HepG2 (cell line): Measurements from ENCODE around the gene DPP7. TPM values are rescaled to one million over a fixed set of nuclear protein-coding genes. Genes with fewer than 3 reads are reported as not detected.
A peak's percentile ranks its signal among the peaks of the same experiment; 100 is the strongest.

ENCODE experiments used
- ATAC-seq: fragments of 200-7000 bp; cut with Tn5 transposase; 3 replicates; pipeline ENCODE4 v1.9.1; 2020; ENCODE audit warnings: mild to moderate bottlenecking, moderate library complexity
- BruUV-seq: library from RNA; stranded (reverse); fragments of 400-500 nt; replicated peaks from 2 replicates; lab custom pipeline; 2021; lab: Mats Ljungman, UMichigan
- CTCF ChIA-PET: fragments of 300-600 bp; formaldehyde crosslinking; extraction: SDS; loops from one replicate; lab custom pipeline; 2021; ENCODE audit warnings: low total read pairs, inconsistent platforms, low intra/inter-chr PET ratio; lab: Yijun Ruan, JAX
- POLR2A ChIA-PET: fragments of 350-600 bp; sonication (Branson Sonifier 250); formaldehyde crosslinking; loops from one replicate; lab custom pipeline; 2020; ENCODE audit warnings: antibody characterized with exemption, inconsistent platforms; lab: Yijun Ruan, JAX
- DNase-seq: peaks from one replicate; pipeline ENCODE4 v3.0.0-alpha.2; 2015; ENCODE audit warnings: low spot score
- FAIRE-seq: peaks from 3 replicates; lab custom pipeline; 2011; peaks lifted over from hg19 to GRCh38; lab: Jason Lieb, UNC
- H2AFZ ChIP-seq: one replicate; pipeline ENCODE4 v1.6.1; 2011; ENCODE audit warnings: low read length, inconsistent platforms
- H3K27ac ChIP-seq: fragments of 300-600 bp; 3 replicates; pipeline ENCODE4 v1.8.0; 2011; ENCODE audit warnings: mixed run types, mild to moderate bottlenecking, mixed read lengths, low read length, inconsistent platforms; ENCODE audit not compliant: insufficient read depth; ENCODE audit errors: extremely low read length
- H3K27me3 ChIP-seq, 2 experiments: fragments of 200-600 bp in 1 of 2; 2 replicates in 1 of 2; 3 replicates in 1 of 2; pipeline versions ENCODE4 v1.6.0 to v1.8.0; 2011; ENCODE audit warnings: low read length in 2 of 2, mild to moderate bottlenecking in 2 of 2, moderate library complexity in 2 of 2, inconsistent platforms in 1 of 2; ENCODE audit not compliant: insufficient read depth in 2 of 2, control insufficient read depth in 1 of 2
- H3K36me3 ChIP-seq, 2 experiments: fragments of 200-600 bp in 1 of 2; replicated peaks in 1 of 2; 2 replicates in 1 of 2; 3 replicates in 1 of 2; pipeline versions ENCODE4 v1.5.1 to v1.8.0; 2011; ENCODE audit warnings: low read length in 2 of 2, inconsistent platforms in 1 of 2; ENCODE audit not compliant: insufficient read depth in 2 of 2, control insufficient read depth in 1 of 2
- H3K4me1 ChIP-seq: 2 replicates; pipeline ENCODE4 v1.5.1; 2012; ENCODE audit warnings: low read length, inconsistent platforms; ENCODE audit not compliant: insufficient read depth
- H3K4me2 ChIP-seq: 2 replicates; pipeline ENCODE4 v1.6.0; 2011; ENCODE audit warnings: low read depth, low read length, inconsistent platforms
- H3K4me3 ChIP-seq, 3 experiments: fragments of 200-600 bp in 1 of 3; sonication (generic), shearing (Covaris generic) in 1 of 3; replicated peaks in 1 of 3; 2 replicates each; pipeline ENCODE4 v1.5.1; 2011 to 2016; ENCODE audit warnings: low read length in 3 of 3, inconsistent platforms in 2 of 3, low read depth in 2 of 3, mild to moderate bottlenecking in 2 of 3, control low read depth in 1 of 3, mixed read lengths in 1 of 3; ENCODE audit not compliant: insufficient read depth in 1 of 3
- H3K79me2 ChIP-seq: one replicate; pipeline ENCODE4 v1.6.1; 2011; ENCODE audit warnings: low read length, inconsistent platforms; ENCODE audit not compliant: insufficient read depth
- H3K9ac ChIP-seq: 2 replicates; pipeline ENCODE4 v1.6.0; 2011; ENCODE audit warnings: mild to moderate bottlenecking, low read depth, low read length, inconsistent platforms; ENCODE audit not compliant: insufficient read depth
- H3K9me3 ChIP-seq: 2 replicates; pipeline ENCODE4 v1.5.1; 2012; ENCODE audit warnings: mild to moderate bottlenecking, low read length
- H4K20me1 ChIP-seq: 2 replicates; pipeline ENCODE4 v1.6.0; 2011; ENCODE audit warnings: inconsistent platforms, mild to moderate bottlenecking, low read length, moderate library complexity; ENCODE audit not compliant: insufficient read depth
- MIER3 ChIP-seq: IDR thresholded peaks from 2 replicates; pipeline ENCODE4 v1.6.1; 2016; ENCODE audit warnings: missing compliant biosample characterization, borderline replicate concordance
- NFYB ChIP-seq: sonication (generic); formaldehyde crosslinking; IDR thresholded peaks from 2 replicates; pipeline ENCODE4 v1.4.0; 2020; ENCODE audit warnings: missing genetic modification reagents
- ONECUT2 ChIP-seq: sonication (generic); formaldehyde crosslinking; IDR thresholded peaks from 2 replicates; pipeline ENCODE4 v1.4.0; 2020; ENCODE audit warnings: missing genetic modification reagents
- SAP130 ChIP-seq: IDR thresholded peaks from 2 replicates; pipeline ENCODE4 v1.6.1; 2016; ENCODE audit warnings: low read depth
- SIX1 ChIP-seq: sonication (generic); formaldehyde crosslinking; IDR thresholded peaks from 2 replicates; pipeline ENCODE4 v1.4.0; 2020; ENCODE audit warnings: missing genetic modification reagents, borderline replicate concordance
- SP1 ChIP-seq, 2 experiments: fragments of 450-650 bp in 1 of 2; sonication (generic) in 1 of 2; formaldehyde crosslinking in 1 of 2; IDR thresholded peaks; 2 replicates each; pipeline versions ENCODE4 v1.4.0 to v1.6.1; 2016 to 2020; ENCODE audit warnings: missing genetic modification reagents in 1 of 2
- TARDBP ChIP-seq: sonication (generic); formaldehyde crosslinking; IDR thresholded peaks from 2 replicates; pipeline ENCODE4 v1.8.0; 2022; ENCODE audit warnings: mild to moderate bottlenecking, missing genetic modification reagents
- ZFP36L1 ChIP-seq: sonication (generic); formaldehyde crosslinking; IDR thresholded peaks from 2 replicates; pipeline ENCODE4 v1.8.0; 2022; ENCODE audit warnings: mild to moderate bottlenecking, missing genetic modification reagents, moderate library complexity
- ZNF597 ChIP-seq: sonication (generic); formaldehyde crosslinking; IDR thresholded peaks from 2 replicates; pipeline ENCODE4 v1.5.0; 2020; ENCODE audit warnings: missing genetic modification reagents
- ZNF724P ChIP-seq: sonication (generic); formaldehyde crosslinking; IDR thresholded peaks from 2 replicates; pipeline ENCODE4 v1.8.0; 2022; ENCODE audit warnings: missing genetic modification reagents, borderline replicate concordance
- WGBS: methylation state at CpG from one replicate; pipeline ENCODE4 v1.1.6; 2017; ENCODE audit warnings: low lambda C conversion rate; 5-methylcytosine and 5-hydroxymethylcytosine counted together
- in situ Hi-C: cut with HindIII; loops from 2 replicates; pipeline ENCODE4 v1.10.0; 2017; ENCODE audit warnings: low pct_unique_long_range_greater_than_20kb; ENCODE audit not compliant: extremely low pct_ligation_motif_present
- intact Hi-C: fragments of 100-400 bp; cut with micrococcal nuclease; formaldehyde crosslinking; loops from one replicate; pipeline ENCODE4 v1.10.0; 2022; ENCODE audit not compliant: unreplicated experiment
- polyA plus RNA-seq, 8 experiments: library from polyadenylated mRNA; depleted of rRNA in 3 of 8; stranded (reverse) in 7 of 8; unstranded in 1 of 8; fragments of >200 nt; fragmentation: Illumina TruSeq in 4 of 8; extraction: Trizol in 4 of 8; gene quantifications; 2 replicates each; pipeline versions ENCODE4 v1.2.1 to v1.2.3, GENCODE V29; 2011 to 2016; ENCODE audit warnings: low read depth in 4 of 8, missing spikeins in 1 of 8, mixed read lengths in 1 of 8; ENCODE audit not compliant: insufficient read depth in 1 of 8
- total RNA-seq, 5 experiments: library from RNA; depleted of rRNA; stranded (reverse); fragments of >200 nt; fragmentation: Illumina TruSeq; extraction: Trizol; gene quantifications; 2 replicates each; pipeline ENCODE4 v1.2.3, GENCODE V29; 2016; ENCODE audit warnings: low read depth in 1 of 5
- TF ChIP-seq, protein P1 (sequence below): sonication (generic); formaldehyde crosslinking; IDR thresholded peaks from 2 replicates; pipeline ENCODE4 v1.5.0; 2020; ENCODE audit warnings: missing genetic modification reagents
- TF ChIP-seq, protein P2 (sequence below): sonication (generic); formaldehyde crosslinking; conservative IDR thresholded peaks from 2 replicates; pipeline ENCODE4 v1.8.0; 2022; ENCODE audit warnings: low read depth, missing genetic modification reagents

Gene DPP7
- total and polyA plus RNA-seq, 2 of the 13 experiments (the other 11 are each of a cell fraction or from before 2014, with no cell fraction given): 1.2 to 4.5 TPM

GRCh38 chr9:137149942-137150616, 35.5 kb upstream of the DPP7 start:
- ChIA-PET POLR2A (interaction anchor here (0.7 to 3.0 kb wide), 22 partner anchors 13 to 309 kb away, joined by 3 to 34 read pairs (median 8); partner anchors contain the start of genes ANAPC2, LRRC26, MAN1B1 and NSMF), CTCF (no interaction called here)
- in situ Hi-C loops: no loop called here
- Histone ChIP-seq H3K27me3 (peaks cover 8 to 38% of the 10 kb centered on the region in 2 experiments; a peak in 4 of 5 replicates), H2AFZ (no peak overlapping the region), H3K27ac (no peak overlapping the region), H3K4me2 (peak overlapping the region; percentile 61), H3K9ac (no peak overlapping the region), H3K4me1 (peaks cover 30% of the 10 kb centered on the region), H3K9me3 (no peaks in the 10 kb centered on the region), H3K4me3 (peak overlapping the region in 2 of 3 experiments; percentile 4 to 56; a peak in 3 of 6 replicates), H4K20me1 (no peaks in the 10 kb centered on the region), H3K36me3 (no peaks in the 10 kb centered on the region), H3K79me2 (no peaks in the 10 kb centered on the region)
- intact Hi-C loops: no loop called here
- FAIRE-seq: no peak
- DNase-seq: no peak
- 0 out of 2 replicates have a peak, but pooled peaks have one; percentile 11 for TF ChIP-seq SAP130
- TF ChIP-seq, protein P1, sequence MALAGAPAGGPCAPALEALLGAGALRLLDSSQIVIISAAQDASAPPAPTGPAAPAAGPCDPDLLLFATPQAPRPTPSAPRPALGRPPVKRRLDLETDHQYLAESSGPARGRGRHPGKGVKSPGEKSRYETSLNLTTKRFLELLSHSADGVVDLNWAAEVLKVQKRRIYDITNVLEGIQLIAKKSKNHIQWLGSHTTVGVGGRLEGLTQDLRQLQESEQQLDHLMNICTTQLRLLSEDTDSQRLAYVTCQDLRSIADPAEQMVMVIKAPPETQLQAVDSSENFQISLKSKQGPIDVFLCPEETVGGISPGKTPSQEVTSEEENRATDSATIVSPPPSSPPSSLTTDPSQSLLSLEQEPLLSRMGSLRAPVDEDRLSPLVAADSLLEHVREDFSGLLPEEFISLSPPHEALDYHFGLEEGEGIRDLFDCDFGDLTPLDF (CRISPR knock-in tag): 0 out of 2 replicates have a peak, but pooled peaks have one; percentile 50
- TF ChIP-seq, protein P2, sequence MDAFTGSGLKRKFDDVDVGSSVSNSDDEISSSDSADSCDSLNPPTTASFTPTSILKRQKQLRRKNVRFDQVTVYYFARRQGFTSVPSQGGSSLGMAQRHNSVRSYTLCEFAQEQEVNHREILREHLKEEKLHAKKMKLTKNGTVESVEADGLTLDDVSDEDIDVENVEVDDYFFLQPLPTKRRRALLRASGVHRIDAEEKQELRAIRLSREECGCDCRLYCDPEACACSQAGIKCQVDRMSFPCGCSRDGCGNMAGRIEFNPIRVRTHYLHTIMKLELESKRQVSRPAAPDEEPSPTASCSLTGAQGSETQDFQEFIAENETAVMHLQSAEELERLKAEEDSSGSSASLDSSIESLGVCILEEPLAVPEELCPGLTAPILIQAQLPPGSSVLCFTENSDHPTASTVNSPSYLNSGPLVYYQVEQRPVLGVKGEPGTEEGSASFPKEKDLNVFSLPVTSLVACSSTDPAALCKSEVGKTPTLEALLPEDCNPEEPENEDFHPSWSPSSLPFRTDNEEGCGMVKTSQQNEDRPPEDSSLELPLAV (CRISPR knock-in tag): no peak
- no peak for TF ChIP-seq ONECUT2 (CRISPR knock-in tag)
- TF ChIP-seq ZNF724P (CRISPR knock-in tag): no peak
- no peak for TF ChIP-seq ZFP36L1 (CRISPR knock-in tag)
- TF ChIP-seq SP1 (IDR thresholded peaks at IDR 0.05): peak; percentile 53; the same call in 1 of the 2 replicates
- no peak for TF ChIP-seq SP1 (CRISPR knock-in tag; IDR thresholded peaks at IDR 0.05)
- TF ChIP-seq SIX1: no peak
- TF ChIP-seq ZNF597 (CRISPR knock-in tag): no peak
- TF ChIP-seq NFYB (CRISPR knock-in tag): no peak
- TF ChIP-seq TARDBP (CRISPR knock-in tag): no peak
- no peak for TF ChIP-seq MIER3
- 4% methylated on average over 12 of the region's 20 CpGs for WGBS
- no peak for ATAC-seq
- BruUV-seq: no TSS peak
